ENCODE results near the gene SPEM1.
"Not testable (repeated sequence)": the region's sequence is repeated elsewhere in the genome, so short reads cannot be mapped to it uniquely, and the experiment has no call there.

The SPEM1 gene

DNA sequence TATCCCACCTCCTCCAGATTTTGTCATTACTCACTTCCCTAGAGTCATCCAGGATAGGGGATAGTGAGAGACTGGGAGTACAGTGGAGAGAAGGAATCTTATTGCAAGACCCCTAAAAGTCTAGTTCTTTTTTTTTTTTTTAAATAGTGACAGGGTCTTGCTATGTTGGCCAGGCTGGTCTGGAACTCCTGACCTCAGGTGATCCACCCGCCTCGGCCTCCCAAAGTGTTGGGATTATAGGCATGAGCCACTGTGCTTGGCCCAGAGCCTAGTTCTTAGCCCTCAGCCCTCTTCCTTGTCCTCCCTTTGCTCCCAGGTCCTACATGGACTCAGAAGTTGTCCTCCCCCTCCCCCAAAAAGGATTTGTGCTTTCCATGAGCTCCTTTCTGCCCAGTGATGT lies 22.0 kb downstream of the SPEM1 start:
- DNase-seq = no peak

DNA sequence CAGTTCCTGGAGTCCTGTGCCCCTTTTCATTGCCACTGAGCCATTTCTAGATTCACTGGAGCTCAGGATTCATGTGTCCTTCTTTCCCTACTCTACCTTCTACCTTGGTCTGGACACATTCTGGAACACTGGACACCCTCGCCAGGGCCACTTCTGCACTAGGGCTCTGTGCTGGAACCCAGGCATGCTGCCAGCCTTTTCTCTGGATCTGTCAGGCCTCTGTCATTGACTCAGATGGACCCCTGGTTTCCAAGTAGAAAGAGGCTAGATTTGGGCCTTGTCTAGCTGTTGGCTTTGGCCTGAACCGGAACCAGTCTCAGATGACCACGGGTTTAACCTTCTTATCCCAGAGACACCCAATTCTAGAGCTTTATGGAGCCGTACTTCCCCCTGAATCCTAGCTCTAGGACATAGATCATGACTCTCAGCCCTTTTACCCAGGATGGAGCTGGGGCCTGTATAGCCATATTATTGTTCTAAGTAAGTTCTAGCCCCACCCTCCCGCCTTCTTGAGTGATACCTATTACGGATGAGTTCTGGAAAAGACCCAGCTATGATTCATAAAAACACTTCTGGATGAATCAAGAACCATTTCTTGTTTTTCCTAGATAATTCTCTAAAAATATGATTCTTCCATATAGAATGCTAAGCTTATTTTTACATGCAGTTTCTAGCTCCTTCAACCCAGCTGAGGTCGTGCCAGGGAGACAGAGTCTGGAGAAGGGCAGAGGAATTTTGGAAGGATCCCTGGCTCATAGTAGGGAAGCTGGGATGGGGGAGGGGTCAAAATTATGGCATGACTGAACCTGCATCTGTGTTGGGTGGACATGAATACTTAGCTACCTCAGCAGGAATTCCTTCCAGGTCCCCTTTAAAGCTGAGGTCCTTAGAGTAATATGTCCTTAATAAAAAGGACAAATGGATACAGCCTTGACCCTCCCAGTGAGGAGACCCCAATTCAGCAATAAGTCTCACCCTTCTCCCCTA lies 23.7 kb downstream of the SPEM1 start:
- no peak for DNase-seq

DNA sequence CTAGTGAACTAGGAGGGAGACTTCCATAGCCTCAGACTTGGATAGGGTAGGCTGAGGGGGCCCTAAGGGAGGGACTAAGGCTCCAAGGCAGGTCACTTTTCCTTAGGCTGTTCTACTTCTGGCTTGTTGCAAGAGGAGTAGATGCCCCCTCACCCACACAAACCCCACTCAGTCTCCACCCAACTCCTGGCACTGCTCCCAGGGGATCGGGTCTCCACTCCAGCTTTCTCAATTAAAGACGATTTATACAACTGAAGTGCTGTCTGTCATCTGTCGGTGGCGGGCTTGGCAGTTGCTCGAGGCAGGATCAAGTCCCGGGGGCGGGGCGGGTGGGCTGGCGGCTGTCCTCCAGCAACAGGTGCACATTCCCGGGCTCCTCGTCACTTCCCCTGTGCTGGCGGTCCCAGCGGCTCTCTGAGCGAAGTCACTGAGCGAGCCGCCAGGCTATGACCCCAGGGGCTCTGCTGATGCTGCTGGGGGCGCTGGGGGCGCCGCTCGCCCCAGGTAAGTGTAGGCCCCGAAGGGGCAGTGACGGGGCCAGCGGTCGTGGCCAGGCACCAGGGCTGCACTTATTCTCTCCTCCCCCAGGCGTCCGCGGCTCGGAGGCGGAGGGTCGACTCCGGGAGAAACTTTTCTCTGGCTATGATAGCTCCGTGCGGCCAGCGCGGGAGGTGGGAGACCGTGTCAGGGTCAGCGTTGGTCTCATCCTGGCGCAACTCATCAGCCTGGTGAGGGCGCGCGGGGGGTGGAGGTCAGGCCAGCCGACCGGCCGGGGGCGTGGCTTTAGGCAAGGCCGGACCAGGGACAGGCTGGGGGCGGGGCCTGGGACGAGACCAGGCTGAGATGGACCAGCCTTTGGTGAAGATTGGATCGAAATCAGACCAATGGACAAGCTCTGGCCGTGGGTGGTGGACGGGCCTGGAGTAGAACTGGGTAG lies 24.8 kb downstream of the SPEM1 start, which contains the start of gene CHRNB1:
Gene CHRNB1, plus strand, starts transcription at position 380 of the 937 bp plus-strand sequence. Its CDS starts 67 bp downstream, at position 447.
- no peak for DNase-seq

DNA sequence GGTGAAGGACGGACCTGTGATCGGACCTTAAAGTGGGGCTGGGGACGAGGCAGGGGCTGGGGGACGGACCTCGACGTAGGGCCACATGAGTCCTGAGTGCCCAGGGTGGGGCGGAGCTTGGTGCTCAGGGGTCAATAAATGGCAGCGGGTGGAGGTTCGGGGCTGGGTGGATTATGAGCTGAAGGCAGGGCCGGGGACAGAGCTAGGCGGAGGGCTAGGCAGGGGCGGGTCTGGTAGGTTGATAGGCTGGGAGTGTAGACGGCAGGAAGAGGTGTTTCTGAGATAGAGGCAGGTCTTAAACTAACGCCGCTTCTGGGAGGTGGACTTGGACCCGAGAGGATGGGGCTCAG lies 25.5 kb downstream of the SPEM1 start:
- DNase-seq = no peak

DNA sequence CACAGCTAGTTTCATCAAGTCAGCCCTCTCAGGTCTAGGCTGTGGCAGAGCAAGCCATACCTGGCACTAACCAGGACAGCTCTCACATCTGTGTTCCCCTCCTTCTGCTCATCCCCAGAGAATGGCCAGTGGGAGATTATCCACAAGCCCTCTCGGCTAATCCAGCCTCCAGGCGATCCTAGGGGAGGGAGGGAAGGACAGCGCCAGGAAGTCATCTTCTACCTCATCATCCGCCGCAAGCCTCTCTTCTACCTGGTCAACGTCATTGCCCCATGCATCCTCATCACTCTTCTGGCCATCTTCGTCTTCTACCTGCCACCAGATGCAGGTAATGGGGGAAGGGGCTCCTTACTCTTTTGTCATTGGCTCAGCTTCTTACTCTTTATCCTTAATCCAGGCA lies 28.3 kb downstream of the SPEM1 start:
- no peak for DNase-seq

DNA sequence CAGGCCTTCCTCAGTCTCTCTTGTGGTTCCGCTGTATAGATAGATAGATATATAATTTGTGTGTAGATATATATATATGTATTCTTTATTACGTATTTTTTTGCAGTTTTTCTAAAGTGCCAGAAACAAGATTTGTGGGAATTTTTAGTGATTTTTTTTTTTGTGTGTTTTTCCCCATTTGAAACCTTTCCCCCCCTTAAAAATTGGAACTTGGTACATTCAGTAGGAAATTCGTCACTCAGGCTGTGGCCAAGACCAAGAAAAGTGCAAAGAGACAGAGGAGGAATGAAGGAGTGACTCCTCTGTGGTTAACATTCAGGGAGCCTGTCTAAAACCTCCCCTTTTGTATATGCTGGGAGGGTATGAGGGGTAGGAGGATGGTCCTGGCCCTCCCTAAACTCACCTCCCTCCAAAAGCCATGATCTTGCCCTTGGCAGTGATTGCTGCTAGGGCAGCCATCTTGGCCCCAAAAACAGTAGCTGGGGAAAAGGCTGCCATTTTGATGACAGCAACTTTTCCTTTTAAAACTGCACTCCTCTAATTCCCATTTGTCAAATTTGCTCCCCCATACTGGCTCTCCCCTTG lies 39.9 kb downstream of the SPEM1 start:
- DNase-seq = no peak

DNA sequence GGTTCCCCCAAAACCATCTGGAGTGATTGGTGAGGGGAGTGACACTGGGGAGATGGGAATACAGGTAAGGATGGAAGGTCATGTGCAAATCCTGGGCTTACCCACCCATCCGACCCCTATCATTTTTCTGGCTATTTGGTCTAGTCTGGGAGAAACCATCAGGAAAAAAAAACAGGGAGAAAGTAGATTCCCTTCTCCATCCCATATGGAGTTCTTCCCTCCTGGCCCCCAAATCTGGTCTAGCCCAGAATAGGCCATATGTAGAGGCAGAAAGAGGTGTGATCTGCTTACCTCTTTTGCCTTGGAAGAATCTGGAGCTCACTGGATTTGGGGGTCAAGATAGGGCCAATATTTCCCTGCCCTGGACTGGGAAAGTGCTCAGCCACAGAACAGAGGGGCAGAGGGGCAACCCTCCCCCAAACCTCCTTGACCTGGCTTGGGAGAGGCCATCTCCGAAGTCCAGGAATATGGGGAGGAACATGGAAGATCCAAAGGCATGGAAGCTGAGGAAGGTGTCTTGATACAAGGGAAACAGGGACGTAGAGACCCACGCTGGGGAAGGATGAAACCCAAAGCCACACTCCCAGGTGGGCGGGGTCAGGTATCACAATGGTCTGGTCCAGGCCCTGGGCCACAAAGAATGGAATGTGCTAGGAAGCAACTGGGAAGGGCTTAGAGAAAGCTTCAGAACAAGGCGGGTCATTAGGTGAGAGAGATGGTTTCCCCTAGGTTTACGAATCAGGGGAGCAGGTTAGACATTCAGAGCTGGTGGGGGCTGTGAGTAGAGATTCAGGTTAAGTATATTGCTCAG lies 40.9 kb downstream of the SPEM1 start:
- no peak for DNase-seq

DNA sequence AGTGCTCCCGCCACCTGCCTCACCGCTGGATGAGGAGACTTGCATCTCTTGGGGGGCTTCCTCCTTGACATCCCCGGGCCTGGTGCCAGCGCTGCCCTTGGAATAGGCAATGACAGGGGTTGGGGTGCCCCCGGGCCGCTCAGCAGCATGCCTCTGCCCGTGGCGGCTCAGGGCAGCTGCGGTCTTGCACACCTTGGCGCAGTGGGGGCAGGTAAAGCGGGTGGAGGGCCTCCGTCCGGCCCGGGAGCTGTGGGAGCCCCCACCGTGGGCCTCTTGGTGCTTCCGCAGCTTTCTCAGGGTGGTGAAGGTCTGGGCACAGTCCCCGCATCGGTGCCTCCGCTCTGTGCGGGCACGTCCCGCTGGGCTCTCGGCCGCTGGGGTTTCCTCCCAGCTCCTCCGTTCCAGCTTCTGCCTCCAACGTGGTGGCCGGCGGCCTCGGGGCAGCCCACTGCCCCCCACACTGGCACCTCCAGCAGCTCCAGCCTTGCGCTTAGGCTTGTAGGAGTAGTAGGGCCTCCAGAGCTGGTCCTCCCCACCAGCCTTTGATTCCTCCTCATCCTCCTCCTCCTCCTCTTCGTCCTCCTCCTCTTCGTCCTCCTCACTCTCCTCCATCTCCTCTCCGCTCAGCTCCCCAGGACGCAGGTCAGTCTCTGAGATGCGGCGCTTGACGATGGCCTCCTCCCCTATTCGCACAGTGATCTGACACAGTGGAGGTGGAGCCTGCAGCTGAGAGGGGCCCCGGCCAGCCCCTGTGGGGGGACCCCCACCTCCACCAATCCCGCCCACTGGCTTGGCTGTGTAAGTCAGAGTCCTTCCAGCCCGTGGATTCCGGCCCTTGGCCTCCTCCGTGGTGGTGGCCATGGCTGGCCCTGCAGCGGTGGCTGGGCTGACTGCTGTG lies 42.6 kb downstream of the SPEM1 start:
- no peak for DNase-seq

DNA sequence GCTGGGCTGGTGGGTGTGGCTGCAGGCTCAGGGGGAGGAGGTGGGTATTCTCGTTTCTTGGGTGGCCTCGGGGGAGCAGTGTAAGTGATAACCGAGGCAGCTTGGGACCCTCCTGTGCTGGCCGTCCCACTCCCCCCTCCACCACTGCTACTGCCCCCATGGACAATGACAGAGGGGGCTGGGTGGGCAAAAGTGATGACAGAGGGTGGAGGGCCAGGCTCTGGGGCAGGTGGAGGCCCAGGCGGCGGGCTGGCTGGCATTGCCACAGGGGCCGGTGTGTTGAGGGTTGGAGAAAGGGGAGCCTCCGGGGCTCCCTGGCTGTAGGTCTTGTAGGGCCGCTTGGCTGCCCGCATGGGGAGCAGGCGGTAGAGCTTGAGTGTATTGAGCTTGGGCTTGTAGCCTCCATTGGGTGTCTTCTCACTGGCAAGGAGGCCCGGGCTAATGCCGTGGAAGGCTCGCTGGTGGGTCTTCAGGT lies 43.3 kb downstream of the SPEM1 start:
- no peak for DNase-seq

DNA sequence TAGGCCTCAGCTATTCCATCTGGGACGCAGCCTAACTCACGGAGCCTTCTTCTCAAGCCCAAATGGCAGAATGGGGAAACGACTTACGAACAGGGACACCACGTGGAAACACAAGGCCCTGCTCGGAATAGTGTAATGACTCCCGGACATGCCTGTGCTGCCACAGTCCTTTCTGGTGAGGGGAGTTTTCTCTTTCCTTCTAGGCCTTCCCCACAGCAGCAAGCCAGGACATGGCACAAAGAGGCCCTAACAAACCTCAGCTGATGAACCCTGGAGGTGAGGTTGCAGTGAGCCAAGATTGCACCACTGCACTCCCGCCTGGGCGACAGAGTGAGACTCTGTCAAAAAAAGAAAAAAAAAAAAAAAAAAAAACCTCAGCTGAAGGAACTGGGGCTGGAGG lies 44.0 kb downstream of the SPEM1 start:
- no peak for DNase-seq

DNA sequence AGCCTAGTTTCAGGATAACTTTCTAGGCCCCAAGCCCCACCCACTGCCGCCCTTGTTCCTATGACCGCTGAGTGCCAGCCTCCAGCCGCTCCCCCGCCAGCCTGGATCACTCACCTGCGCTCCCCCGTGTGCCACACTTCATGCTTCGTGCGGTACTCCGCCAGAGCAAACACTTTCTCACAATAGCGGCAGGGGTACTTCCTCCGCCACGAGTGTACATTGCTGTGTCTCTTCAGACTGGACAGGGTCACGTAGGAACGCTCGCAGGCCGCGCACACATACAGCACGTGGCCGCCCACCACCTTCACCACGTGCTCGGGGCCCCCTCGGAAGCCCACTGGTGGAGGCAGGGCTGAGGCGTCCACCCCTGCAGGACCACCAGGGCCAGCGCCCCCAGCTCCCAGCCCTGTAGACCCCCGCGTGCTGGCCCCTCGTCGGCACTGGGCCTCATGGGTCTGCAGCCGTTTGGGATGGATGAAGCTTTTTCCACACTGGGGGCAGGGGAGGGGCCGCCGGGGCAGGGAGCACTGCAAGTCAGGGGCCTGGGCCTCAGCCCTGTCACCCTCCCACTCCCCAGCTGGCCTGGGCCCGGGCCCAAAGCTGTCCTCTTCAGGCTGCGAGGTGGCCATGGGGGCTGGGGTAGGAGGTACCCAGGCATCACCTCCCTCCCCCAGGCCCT lies 45.6 kb downstream of the SPEM1 start:
- DNase-seq = no peak

DNA sequence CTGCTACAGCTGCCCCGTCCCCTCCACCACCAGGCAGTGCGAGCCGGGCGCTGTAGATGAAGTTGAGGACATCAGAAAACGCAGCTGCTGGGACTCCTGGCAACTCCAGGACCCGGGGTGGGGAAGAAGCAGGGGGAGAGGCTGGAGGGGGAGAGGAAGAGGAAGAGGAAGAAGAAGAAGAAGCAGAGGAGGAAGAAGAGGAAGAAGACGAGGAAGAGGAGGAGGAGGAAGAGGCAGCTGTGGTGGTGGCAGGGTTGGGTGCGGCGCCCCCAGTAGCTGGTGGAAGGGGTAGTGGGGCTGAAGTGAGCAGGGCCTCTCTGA lies 46.2 kb downstream of the SPEM1 start:
- no peak for DNase-seq

DNA sequence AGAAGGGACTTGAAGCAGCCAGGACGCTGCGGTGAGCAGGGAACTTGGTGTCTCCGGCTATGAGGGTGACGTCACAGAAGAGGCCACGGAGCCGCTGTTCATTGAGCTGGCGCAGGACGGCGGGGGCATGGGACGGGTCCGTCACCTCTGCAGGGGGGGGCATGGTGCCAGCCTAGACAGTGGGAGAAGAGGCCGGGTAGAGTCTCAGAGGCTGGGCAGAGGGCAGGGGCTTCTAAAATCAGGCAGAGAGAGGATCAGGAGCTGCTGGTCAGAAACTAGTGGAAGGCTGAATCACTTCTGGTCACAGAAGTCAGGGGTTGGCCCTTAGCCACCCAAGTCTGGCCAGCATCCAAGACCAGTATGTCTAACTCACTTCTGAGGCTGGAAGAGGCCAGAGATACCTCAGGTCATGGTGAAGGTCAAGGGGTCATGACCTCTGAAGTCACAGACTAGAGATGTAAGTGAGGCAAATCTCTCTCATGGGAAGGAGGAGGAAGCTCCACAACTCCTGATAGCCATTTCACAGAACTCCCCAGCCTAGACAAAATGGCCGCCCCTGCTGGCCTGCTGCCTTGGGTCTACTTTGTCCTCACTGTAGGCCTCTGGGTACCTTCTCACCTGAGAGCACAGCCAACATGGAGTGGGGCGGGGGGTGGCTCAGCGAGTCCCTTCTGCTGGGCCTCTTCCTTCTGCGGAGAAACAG lies 46.7 kb downstream of the SPEM1 start:
- no peak for DNase-seq

DNA sequence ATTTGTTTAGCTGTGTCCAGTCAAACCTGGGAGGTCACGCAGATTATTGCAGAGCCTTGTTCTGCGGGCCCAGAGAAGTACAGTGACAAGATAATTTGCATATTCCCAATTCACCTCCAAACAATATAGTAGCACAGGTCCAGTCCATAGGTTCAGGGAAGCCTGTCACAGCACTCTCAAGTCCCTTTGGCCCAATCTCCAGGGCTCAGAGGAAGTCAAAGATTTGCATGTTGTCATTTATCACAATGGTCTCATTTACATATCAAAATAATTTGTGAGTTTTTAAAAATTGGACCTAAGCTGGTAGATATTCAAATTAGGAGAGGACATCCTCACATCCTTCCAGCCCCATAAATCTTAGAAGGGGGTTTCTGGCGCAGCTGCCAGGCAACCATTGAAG lies 47.4 kb downstream of the SPEM1 start:
- no peak for DNase-seq

DNA sequence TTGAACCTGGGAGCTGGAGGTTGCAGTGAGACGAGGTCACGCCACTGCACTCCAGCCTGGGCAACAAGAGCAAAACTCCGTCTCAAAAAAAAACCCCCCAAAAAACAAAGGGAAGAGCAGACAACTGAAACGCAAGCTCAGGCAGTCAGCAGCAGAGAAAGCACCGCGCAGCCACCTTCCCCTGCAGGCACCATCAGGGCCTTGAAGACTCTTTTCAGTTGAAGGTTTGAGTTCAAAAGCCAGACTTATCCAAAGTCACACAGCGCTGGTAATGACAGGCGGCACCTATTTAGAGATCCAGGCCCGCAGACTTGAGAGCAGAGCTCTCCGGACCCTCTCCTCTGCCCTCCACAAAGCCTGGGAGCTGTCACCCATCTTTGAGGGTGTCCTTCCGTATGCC lies 48.2 kb downstream of the SPEM1 start:
- DNase-seq = no peak

DNA sequence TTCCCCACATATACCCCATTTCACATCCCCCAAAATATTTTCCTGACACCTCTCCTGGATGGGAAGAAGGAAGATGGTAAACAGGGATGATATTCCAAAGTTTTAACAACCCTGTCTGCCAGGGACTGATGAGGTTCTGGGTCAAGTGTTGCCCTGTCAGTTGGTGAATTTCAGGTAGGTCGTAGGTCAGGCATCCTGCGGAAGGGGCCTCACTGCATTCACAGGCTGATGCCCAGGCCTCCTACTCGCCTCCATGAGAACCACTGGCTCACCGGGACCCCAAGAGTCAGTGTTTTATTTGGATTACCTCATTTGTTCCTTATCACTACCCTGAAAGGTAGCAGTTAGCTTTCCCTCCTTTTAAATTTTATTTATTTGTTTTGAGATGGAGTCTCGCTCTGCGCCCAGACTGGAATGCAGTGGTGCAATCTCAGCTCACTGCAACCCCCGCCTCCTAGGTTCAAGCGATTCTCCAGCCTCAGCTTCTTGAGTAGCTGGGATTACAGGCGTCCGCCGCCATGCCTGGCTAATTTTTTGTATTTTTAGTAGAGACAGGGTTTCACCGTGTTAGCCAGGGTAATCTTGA lies 48.8 kb downstream of the SPEM1 start:
- no peak for DNase-seq

DNA sequence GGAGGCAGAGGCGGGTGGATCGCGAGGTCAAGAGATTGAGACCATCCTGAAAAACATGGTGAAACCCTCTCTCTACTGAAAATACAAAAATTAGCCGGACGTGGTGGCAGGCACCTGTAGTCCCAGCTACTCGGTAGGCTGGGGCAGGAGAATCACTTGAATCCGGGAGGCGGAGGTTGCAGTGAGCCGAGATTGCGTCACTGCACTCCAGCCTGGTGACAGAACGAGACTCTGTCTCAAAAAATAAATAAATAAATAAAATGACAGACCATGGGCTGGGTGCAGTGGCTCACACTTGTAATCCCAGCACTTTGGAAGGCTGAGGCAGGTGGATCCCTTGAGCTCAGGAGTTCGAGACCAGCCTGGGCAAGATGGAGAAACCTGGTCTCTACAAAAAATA lies 49.7 kb downstream of the SPEM1 start:
- not testable (repeated sequence) for DNase-seq

DNA sequence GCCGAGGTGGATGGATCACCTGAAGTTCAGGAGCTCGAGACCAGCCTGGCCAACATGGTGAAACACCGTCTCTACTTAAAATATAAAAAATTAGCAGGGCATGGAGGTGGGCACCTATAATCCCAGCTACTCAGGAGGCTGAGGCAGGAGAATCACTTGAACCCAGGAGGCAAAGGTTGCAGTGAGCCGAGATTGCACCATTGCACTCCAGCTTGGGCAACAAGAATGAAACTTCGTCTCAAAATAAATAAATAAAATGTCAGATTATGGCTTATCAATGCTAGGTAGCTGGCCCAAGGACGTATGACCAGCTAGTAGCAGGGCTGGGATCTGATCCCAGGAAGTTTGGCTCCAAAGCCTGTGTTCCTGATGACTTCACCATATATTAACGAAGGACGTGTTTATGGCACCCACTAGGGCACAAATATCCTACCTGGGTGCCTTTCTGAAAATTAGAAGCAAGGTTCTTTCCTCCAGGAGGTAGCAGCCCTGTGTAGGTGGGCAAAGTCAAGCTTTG lies 50.4 kb downstream of the SPEM1 start:
- not testable (repeated sequence) for DNase-seq

Measured in Kasumi-1 (cell line).